GM21619 (cell line): ENCODE measurements around the gene MAGI1.
"Not testable (repeated sequence)": the region's sequence is repeated elsewhere in the genome, so short reads cannot be mapped to it uniquely, and the experiment has no call there.

Experiments
- ATAC-seq: cut with Tn5 transposase; IDR thresholded peaks from one replicate; pipeline ENCODE4 v1.9.1; 2021; ENCODE audit not compliant: unreplicated experiment

The MAGI1 gene

GRCh38 chr3:65514317-65514716 lies 524.4 kb downstream of the MAGI1 start:
- ATAC-seq, result not testable (repeated sequence)

- not testable (repeated sequence) for ATAC-seq
These were observed 529.3 kb downstream of the MAGI1 start for GRCh38 chr3:65509423-65509794.

GRCh38 chr3:65508750-65509422 lies 529.8 kb downstream of the MAGI1 start:
- ATAC-seq, result no peak

- no peak for ATAC-seq
These were observed 531.3 kb downstream of the MAGI1 start for GRCh38 chr3:65507437-65507836.

GRCh38 chr3:65503776-65504175 lies 534.9 kb downstream of the MAGI1 start:
- ATAC-seq, result no peak

GRCh38 chr3:65502526-65502925 lies 536.2 kb downstream of the MAGI1 start:
- no peak for ATAC-seq

- ATAC-seq, result no peak
These were observed 538.1 kb downstream of the MAGI1 start for GRCh38 chr3:65500398-65501306.

- no peak for ATAC-seq
These were observed 540.9 kb downstream of the MAGI1 start for GRCh38 chr3:65497846-65498245.

GRCh38 chr3:65497236-65497635 lies 541.5 kb downstream of the MAGI1 start:
- no peak for ATAC-seq

GRCh38 chr3:65493938-65494337 lies 544.8 kb downstream of the MAGI1 start:
- ATAC-seq, result no peak

- ATAC-seq, result no peak
These were observed 545.3 kb downstream of the MAGI1 start for GRCh38 chr3:65493371-65493882.

- ATAC-seq, result no peak
These were observed 546.5 kb downstream of the MAGI1 start for GRCh38 chr3:65492249-65492648.

GRCh38 chr3:65490114-65490513 lies 548.6 kb downstream of the MAGI1 start:
- ATAC-seq, result no peak

- no peak for ATAC-seq
These were observed 549.5 kb downstream of the MAGI1 start for GRCh38 chr3:65489253-65489652.

- no peak for ATAC-seq
These were observed 552.8 kb downstream of the MAGI1 start for GRCh38 chr3:65485826-65486469.

GRCh38 chr3:65484964-65485363 lies 553.8 kb downstream of the MAGI1 start:
- no peak for ATAC-seq

- ATAC-seq, result no peak
These were observed 555.2 kb downstream of the MAGI1 start for GRCh38 chr3:65483480-65483879.

GRCh38 chr3:65483011-65483410 lies 555.7 kb downstream of the MAGI1 start:
- no peak for ATAC-seq

GRCh38 chr3:65481085-65481484 lies 557.6 kb downstream of the MAGI1 start:
- no peak for ATAC-seq

GRCh38 chr3:65479990-65480389 lies 558.7 kb downstream of the MAGI1 start:
- ATAC-seq, result no peak
